Hematopoietic multipotent progenitor cell (in vitro differentiated cells): ENCODE measurements around the gene NAT8L. TPM values are rescaled to one million over a fixed set of nuclear protein-coding genes. Genes with fewer than 3 reads are reported as not detected.

Experiments used
- DNase-seq, 3 donors: peaks; one replicate each; pipeline ENCODE4 v3.0.0-alpha.2; 2011 to 2015; ENCODE audit warnings: low read depth in 2 of 3, low spot score in 2 of 3
- total RNA-seq: library from RNA; depleted of rRNA; stranded (reverse); fragments of >200 nt; gene quantifications from one replicate; pipeline ENCODE4 v1.2.3, GENCODE V29; 2012

Gene NAT8L
- total RNA-seq, 1 donor, result 0.81 TPM

GRCh38 chr4:2073808-2074481 lies 14.8 kb downstream of the NAT8L start:
- no peak for DNase-seq

- DNase-seq, result no peak
Observed at GRCh38 chr4:2074588-2074987, 15.5 kb downstream of the NAT8L start.

GRCh38 chr4:2075171-2075986 lies 16.3 kb downstream of the NAT8L start:
- DNase-seq, result no peak

- DNase-seq, result no peak
Observed at GRCh38 chr4:2075987-2076907, 17.1 kb downstream of the NAT8L start.

GRCh38 chr4:2076908-2077536 lies 17.9 kb downstream of the NAT8L start:
- no peak for DNase-seq

GRCh38 chr4:2077537-2078460 lies 18.7 kb downstream of the NAT8L start:
- no peak for DNase-seq

GRCh38 chr4:2078584-2078983 lies 19.5 kb downstream of the NAT8L start:
- DNase-seq, result no peak

GRCh38 chr4:2079006-2079405 lies 19.9 kb downstream of the NAT8L start:
- DNase-seq, result no peak

GRCh38 chr4:2079926-2080325 lies 20.8 kb downstream of the NAT8L start:
- DNase-seq, result no peak

- DNase-seq, result no peak
Observed at GRCh38 chr4:2080429-2081300, 21.5 kb downstream of the NAT8L start.

GRCh38 chr4:2081540-2081939 lies 22.4 kb downstream of the NAT8L start:
- no peak for DNase-seq

- no peak for DNase-seq
Observed at GRCh38 chr4:2082118-2082517, 23.0 kb downstream of the NAT8L start.

GRCh38 chr4:2082627-2083026 lies 23.5 kb downstream of the NAT8L start:
- DNase-seq, result no peak

GRCh38 chr4:2083116-2083825 lies 24.1 kb downstream of the NAT8L start:
- DNase-seq, result no peak

GRCh38 chr4:2083826-2084160 lies 24.7 kb downstream of the NAT8L start:
- no peak for DNase-seq

GRCh38 chr4:2084316-2084715 lies 25.2 kb downstream of the NAT8L start:
- DNase-seq, result no peak

GRCh38 chr4:2085496-2085901 lies 26.4 kb downstream of the NAT8L start:
- no peak for DNase-seq

- DNase-seq, result no peak
Observed at GRCh38 chr4:2087170-2087569, 28.0 kb downstream of the NAT8L start.
